Skin of body (tissue), 2 donors: Measurements from ENCODE around the gene CACNA2D3. TPM values are rescaled to one million over a fixed set of nuclear protein-coding genes. Genes with fewer than 3 reads are reported as not detected.
"Not testable (repeated sequence)": the region's sequence is repeated elsewhere in the genome, so short reads cannot be mapped to it uniquely, and the experiment has no call there.

Experiments
- DNase-seq: peaks from one replicate; lab custom pipeline; 2025; lab: John Stamatoyannopoulos, UW
- total RNA-seq: library from RNA; depleted of rRNA; stranded (reverse); fragments of >200 nt; gene quantifications from one replicate; pipeline ENCODE4 v1.2.3, GENCODE V29; 2014

CACNA2D3 gene
- total RNA-seq, 1 donor from 2014 or later, result 1.2 TPM

DNA sequence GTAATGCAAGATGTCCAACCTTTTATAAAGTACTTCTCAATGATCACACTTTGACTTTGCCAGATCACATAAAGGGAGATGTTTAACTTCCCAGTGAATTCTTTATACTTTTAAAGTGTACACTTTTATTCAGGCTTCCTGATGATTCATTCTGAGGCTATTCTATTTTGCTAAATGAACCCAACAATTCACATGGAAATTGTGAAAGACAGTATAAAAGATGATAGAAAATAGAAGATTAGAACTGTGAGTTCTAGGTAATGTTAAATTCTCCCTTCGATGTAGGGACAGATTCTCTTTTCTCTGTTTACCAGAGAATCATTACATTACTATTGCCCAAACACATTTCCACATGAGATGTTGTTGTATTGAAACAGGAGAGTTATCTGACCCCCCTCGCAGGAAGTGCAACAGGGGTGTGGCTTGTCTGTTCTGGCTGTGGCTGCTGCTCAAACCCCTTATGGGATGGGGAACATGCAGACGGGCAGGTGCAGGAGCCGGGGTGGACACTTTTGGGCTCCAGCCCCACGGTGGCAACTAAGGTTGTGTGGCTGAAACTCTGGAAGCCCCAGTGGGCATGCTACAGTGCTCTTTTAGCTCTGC is 936.8 kb downstream of the CACNA2D3 start:
- no peak for DNase-seq

DNA sequence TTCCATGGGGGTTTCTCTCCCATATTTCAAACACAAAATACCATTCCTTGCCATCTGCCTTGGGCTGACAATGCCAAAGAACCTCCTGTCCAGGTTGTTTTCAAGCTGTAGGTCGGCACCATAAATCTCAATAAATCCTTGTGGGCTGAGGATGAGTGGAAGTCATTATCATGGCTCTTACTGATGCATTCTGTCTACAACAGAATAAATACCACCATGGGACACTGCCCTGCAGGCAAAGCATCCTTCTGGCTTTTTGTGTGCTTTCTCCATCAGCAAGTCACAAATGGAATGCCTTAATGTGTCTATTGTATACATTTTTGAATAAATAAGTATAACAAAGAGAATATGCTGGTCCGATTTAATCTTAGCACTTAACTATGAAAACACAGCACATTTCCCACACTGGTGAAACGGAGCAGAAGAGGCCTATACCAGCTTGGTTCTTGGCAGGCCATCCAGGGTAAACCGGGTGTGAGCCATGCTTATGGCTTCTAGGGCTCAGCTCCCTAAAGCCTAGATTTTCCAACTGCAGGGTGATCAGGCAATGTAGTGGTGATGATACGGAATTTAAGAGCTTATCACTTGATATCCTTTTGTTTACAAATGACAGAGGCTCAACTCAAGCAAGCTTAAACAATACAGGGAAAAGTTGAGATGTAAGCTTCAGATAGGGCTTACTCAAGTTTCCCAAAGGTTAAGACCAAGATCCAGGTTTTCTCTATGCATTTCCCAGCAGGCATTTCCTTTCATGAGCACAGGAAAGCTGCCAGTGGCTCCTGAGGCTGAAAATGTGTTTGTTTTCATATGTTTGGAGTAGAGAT is 938.8 kb downstream of the CACNA2D3 start:
- DNase-seq, result no peak

- no peak for DNase-seq
Observed at GRCh38 chr3:55061720-55062034, 939.3 kb downstream of the CACNA2D3 start.

DNA sequence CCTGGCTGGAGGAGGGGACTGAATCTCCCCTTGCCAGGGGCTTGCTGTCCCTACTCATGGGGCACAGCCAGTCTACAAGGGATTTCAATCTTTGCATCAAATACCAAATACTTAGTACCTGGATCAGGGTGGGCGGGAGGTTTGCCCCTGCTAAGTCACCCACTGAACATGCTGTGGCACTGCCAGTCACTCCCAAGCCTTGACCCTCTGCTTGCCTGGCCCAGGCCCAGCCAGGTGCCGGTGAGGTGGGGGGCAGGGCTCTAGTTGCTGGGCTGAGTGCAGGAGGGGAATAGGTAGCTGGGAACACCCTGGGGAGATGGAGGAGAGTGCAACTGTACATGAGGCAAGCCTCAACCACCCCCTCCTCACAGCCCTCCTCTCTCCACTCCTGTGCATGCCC is 941.8 kb downstream of the CACNA2D3 start:
- DNase-seq, result no peak

DNA sequence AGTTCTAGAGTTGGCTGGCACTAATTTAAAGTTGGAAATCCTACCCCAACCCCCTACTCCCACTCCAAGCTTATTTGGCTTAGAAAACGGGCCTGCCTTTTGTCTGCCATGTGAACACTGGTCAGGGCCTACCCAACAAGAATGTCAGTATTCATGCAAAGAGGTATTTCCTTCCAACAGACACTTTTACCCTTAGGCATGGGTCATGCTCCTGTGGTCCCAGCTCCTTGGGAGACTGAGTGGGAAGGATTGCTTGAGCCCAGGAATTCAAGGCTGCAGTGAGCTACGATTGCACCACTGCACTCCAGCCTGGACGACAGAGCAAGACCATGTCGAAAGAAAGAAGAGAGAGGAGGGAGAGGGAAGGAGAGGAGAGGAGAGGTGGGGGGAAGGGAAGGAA is 943.0 kb downstream of the CACNA2D3 start:
- no peak for DNase-seq

DNA sequence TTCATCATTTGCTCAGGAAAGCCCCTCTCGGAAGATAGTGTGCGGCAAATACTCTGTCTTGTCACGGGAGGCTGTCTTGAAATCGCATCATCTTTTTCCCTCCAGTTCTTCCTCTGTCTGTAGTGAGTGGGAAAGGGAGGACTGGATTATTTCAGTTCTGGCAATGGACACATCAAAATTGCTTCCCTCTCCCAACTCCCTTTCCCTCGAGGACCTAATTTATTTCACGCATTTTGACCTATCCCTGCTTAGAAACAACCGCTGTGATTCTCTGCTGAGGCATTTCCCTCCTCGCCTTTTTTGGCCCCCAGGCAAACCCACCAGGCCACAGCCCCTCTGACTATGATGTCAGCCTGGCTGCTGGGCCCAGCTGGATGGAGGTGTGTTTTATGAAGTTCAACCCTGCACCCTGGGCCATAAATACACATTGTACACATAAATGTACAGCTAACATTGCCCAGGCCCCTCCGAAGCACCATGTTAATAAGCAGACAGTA is 944.2 kb downstream of the CACNA2D3 start:
- no peak for DNase-seq

- DNase-seq, result no peak
Observed at GRCh38 chr3:55069950-55070349, 947.6 kb downstream of the CACNA2D3 start.

- peak; percentile 7 for DNase-seq
Observed at GRCh38 chr3:55074796-55075195, 952.4 kb downstream of the CACNA2D3 start.

GRCh38 chr3:55075846-55076245 is 953.5 kb downstream of the CACNA2D3 start:
- DNase-seq, result no peak

DNA sequence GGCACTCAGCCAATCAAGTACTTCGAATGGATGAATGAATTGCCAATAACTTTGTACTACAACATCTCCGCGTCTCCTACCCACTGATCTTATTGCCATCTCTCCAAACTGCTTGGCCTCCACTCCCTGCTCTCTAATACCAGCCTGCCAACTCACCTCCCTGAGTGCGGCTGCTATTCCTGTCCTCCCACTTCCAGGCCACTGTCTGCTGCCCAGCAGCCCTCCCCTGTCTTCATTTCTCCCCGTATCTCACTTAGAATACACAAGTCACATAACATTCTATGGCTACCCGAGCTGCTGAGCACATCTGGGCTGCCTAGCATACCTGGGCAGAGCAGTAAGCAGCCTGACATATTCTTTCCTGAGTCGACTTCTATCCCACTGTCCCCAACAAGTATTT is 955.4 kb downstream of the CACNA2D3 start:
- DNase-seq, result no peak

DNA sequence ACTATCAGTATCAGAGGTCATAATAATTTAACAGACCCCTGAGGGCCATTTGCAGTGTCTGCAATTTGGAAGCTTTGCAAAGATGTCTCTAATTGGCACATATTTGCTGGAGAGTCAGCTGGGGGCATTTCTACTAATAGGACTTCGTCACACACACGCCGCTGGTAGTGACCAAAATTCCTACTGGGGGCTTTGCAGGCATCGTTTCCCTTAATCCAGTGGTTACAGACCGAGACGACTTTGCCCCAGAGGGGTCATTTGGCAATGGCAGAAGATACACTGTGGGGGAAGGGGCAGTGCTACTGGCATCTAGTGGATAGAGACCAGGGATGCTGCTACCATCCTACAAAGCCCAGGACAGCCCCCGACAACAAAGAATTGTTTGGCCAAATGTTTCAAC is 956.5 kb downstream of the CACNA2D3 start:
- no peak for DNase-seq

DNA sequence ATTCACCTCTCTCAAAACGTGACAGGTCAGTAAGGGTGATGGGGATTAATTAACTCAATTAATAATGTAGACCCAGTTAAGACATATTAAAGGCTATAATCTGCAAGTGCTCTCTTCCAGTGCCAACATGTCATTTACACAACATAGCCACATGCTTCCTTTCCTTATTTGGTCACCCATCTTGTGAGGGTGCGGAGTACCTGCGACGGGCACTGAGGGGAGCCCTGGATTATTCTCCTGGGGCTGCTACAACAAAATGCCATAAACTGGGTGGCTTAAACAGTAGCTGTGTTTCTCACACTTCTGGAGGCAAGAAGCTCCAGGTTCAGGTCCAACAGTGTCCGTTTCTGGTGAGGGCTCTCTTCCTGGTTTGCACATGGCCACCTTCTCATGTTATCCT is 962.9 kb downstream of the CACNA2D3 start:
- no peak for DNase-seq

DNA sequence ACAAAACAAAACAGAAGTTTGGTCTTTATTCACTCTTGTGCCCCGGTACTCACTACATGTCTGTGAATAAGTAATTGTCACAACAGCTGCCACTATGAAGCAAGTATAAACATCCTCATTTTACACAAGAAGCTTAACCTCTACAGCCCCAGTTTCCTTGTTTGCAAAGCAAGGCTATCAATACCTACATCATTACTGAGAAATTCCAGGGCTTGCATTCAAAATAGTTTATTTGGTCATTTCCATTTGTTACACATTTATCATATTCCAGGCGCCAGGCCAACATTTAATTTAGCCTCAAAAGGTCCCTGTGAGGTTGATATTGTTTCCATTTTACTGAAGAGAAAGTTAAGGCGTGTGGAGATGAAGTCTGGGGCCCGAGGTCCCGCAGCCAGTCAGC is 966.9 kb downstream of the CACNA2D3 start:
- DNase-seq, result no peak

GRCh38 chr3:55090291-55090690 is 967.9 kb downstream of the CACNA2D3 start:
- DNase-seq, result no peak

DNA sequence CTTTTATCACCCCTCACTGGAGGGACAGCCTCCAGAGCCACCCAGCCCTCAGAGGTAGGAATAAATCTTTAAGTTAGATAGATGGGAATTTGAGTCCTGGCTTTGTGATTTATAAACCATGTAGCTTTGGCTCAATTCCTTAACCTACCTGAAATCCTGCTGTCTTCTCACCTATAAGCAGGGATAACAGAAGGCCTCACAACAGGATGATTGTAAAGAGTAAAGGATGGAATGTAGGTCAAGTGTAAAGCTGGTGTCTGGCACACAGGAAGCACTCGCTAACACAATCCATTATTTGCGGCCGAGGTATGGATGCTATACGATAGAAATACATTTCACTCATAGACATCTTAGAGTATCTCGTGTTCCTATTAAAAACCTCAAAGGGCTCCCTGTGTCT is 968.4 kb downstream of the CACNA2D3 start:
- DNase-seq, result no peak

- no peak for DNase-seq
Observed at GRCh38 chr3:55091381-55092225, 969.3 kb downstream of the CACNA2D3 start.

GRCh38 chr3:55094676-55095075 is 972.3 kb downstream of the CACNA2D3 start:
- DNase-seq, result no peak

- DNase-seq, result no peak
Observed at GRCh38 chr3:55097441-55097840, 975.1 kb downstream of the CACNA2D3 start.

- DNase-seq, result no peak
Observed at GRCh38 chr3:55105647-55106046, 983.3 kb downstream of the CACNA2D3 start.

GRCh38 chr3:55107187-55107586 is 984.8 kb downstream of the CACNA2D3 start:
- DNase-seq, result no peak

- DNase-seq, result not testable (repeated sequence)
Observed at GRCh38 chr3:55111906-55112305, 989.6 kb downstream of the CACNA2D3 start.

DNA sequence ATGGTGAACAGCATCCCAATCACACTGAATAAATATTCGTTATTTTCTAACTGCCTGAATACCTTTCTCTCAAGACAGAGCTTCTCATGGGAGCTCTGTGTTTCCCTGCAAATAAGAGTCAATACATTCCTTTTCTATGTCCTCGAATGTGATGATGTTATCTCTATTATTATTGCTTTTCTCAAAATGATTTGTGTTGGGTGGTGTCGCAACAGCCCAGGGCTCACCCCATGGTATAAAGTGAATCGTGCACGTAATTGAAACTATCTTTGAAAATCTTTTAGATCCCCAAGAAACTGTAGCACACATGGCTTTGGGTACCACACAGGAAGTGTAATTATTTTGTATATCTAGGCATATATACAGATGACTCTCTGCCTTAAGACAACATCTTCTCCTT is 996.1 kb downstream of the CACNA2D3 start:
- no peak for DNase-seq
